SU-DHL-6 (cell line): ENCODE measurements around the gene EIF4G2.

Experiments used
- CTCF ChIP-seq: fragments of 200-600 bp; sonication (generic); IDR thresholded peaks from one replicate; pipeline ENCODE4 v1.5.1; 2017; ENCODE audit warnings: antibody characterized with exemption, mild to moderate bottlenecking, low read length, moderate library complexity; ENCODE audit not compliant: insufficient read depth, poor library complexity, severe bottlenecking
- EZH2phosphoT487 ChIP-seq: fragments of 200-600 bp; sonication (generic), shearing (Covaris generic); conservative IDR thresholded peaks from 2 replicates; pipeline ENCODE4 v1.6.1; 2018; ENCODE audit warnings: mild to moderate bottlenecking, antibody characterized with exemption, low read length, moderate library complexity, mixed read lengths

GRCh38 chr11:10823152-10823579, 14.4 kb upstream of the EIF4G2 start:
- TF ChIP-seq CTCF (no peak), EZH2phosphoT487 (no peak)
